GM23248 (cell line): ENCODE results near the gene CDH11. TPM values are rescaled to one million over a fixed set of nuclear protein-coding genes. Genes with fewer than 3 reads are reported as not detected.

Experiments
- DNase-seq: peaks from one replicate; pipeline ENCODE4 v3.0.0-alpha.2; 2015
- H2AFZ ChIP-seq: fragments of 200-600 bp; sonication (generic); 2 replicates; pipeline ENCODE4 v1.6.1; 2016; ENCODE audit warnings: antibody characterized with exemption
- H3F3A ChIP-seq: fragments of 200-600 bp; sonication (generic); 2 replicates; pipeline ENCODE4 v1.6.1; 2016; ENCODE audit warnings: mild to moderate bottlenecking, antibody characterized with exemption, mixed run types; ENCODE audit not compliant: insufficient read depth
- H3K27ac ChIP-seq: fragments of 200-600 bp; sonication (generic); 2 replicates; pipeline ENCODE4 v1.5.1; 2016; ENCODE audit warnings: mild to moderate bottlenecking
- H3K27me3 ChIP-seq: fragments of 200-600 bp; sonication (generic); replicated peaks from 2 replicates; pipeline ENCODE4 v1.6.1; 2016; ENCODE audit warnings: mild to moderate bottlenecking; ENCODE audit not compliant: insufficient read depth
- H3K36me3 ChIP-seq: fragments of 200-600 bp; sonication (generic); 2 replicates; pipeline ENCODE4 v1.6.1; 2016; ENCODE audit warnings: low read depth, mild to moderate bottlenecking
- H3K4me1 ChIP-seq: fragments of 200-600 bp; sonication (generic); 2 replicates; pipeline ENCODE4 v1.6.1; 2016; ENCODE audit warnings: mild to moderate bottlenecking; ENCODE audit not compliant: insufficient read depth
- H3K4me2 ChIP-seq: fragments of 200-600 bp; sonication (generic); one replicate; pipeline ENCODE4 v1.6.1; 2016; ENCODE audit warnings: mild to moderate bottlenecking; ENCODE audit not compliant: unreplicated experiment
- H3K4me3 ChIP-seq: fragments of 200-600 bp; sonication (generic); 2 replicates; pipeline ENCODE4 v1.5.1; 2016; ENCODE audit warnings: mild to moderate bottlenecking
- H3K79me2 ChIP-seq: fragments of 200-600 bp; sonication (generic); 2 replicates; pipeline ENCODE4 v1.6.1; 2016; ENCODE audit warnings: mild to moderate bottlenecking; ENCODE audit not compliant: insufficient read depth
- H3K9ac ChIP-seq: fragments of 200-600 bp; sonication (generic); 2 replicates; pipeline ENCODE4 v1.6.1; 2016; ENCODE audit warnings: mild to moderate bottlenecking
- H3K9me2 ChIP-seq: fragments of 200-600 bp; sonication (generic); 2 replicates; pipeline ENCODE4 v1.6.1; 2016; ENCODE audit warnings: mixed run types, mild to moderate bottlenecking, moderate library complexity; ENCODE audit not compliant: insufficient read depth
- H3K9me3 ChIP-seq: fragments of 200-600 bp; sonication (generic); one replicate; pipeline ENCODE4 v1.6.1; 2017; ENCODE audit warnings: low read depth
- H4K20me1 ChIP-seq: fragments of 200-600 bp; sonication (generic); 2 replicates; pipeline ENCODE4 v1.6.0; 2016; ENCODE audit not compliant: insufficient read depth
- EZH2 ChIP-seq: fragments of 200-600 bp; sonication (generic); IDR thresholded peaks from 2 replicates; pipeline ENCODE4 v1.6.1; 2018; ENCODE audit warnings: antibody characterized with exemption, mild to moderate bottlenecking; ENCODE audit not compliant: insufficient read depth, poor library complexity, severe bottlenecking
- EZH2phosphoT487 ChIP-seq: fragments of 200-600 bp; sonication (generic); IDR thresholded peaks from 2 replicates; pipeline ENCODE4 v1.6.1; 2018; ENCODE audit warnings: antibody characterized with exemption, moderate library complexity, mild to moderate bottlenecking, low read depth; ENCODE audit not compliant: insufficient read depth
- WGBS, 2 experiments: methylation state at CpG; one replicate each; pipeline ENCODE4 v1.1.6; 2015 to 2017; ENCODE audit warnings: low lambda C conversion rate in 2 of 2, low coverage in 1 of 2; ENCODE audit errors: missing lambda C conversion rate in 2 of 2; 5-methylcytosine and 5-hydroxymethylcytosine counted together
- in situ Hi-C: fragments of 300-500 bp; cut with MboI; formaldehyde crosslinking; loops from 2 replicates; pipeline ENCODE4 v1.15.0; 2020
- polyA plus RNA-seq: library from polyadenylated mRNA; unstranded; fragments of >200 nt; fragmentation: Nextera tagmentation; extraction: Ambion mirVana; gene quantifications from 2 replicates; pipeline ENCODE4 v1.2.1, GENCODE V29; 2016
- total RNA-seq: library from RNA; depleted of rRNA; stranded (reverse); fragments of >200 nt; shearing (Covaris generic); gene quantifications from 2 replicates; pipeline ENCODE4 v1.2.3, GENCODE V29; 2014

The CDH11 gene
- total and polyA plus RNA-seq, 2 experiments from 2014 or later = 264 to 525 TPM

DNA sequence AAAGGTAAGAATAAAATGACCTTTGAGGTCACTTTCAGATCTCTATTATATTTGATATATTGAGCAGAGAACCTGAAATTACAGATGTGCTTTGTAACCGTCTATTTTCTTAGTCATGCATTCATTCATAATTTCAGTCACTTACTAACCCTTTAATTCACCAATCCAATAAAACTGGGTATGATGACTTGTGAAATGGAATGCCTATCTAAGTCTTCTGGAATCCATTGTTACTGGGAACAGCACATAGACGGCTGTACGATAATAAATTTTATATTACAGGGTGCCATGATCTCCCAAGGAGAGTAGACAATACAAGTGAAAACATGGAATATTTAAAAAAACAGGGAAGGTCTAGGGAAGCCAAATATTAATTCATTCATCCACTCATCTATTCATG, 22.9 kb downstream of the CDH11 start:
- H3K4me2 ChIP-seq = peak overlapping the region; percentile 8
- no peak for TF ChIP-seq EZH2
- TF ChIP-seq EZH2phosphoT487 = no peak
- 54 to 58% methylated on average over 3 of the region's 3 CpGs for WGBS, 2 experiments
- no peak overlapping the region for H3K9ac ChIP-seq
- peak overlapping the region; percentile 37 for H3K27ac ChIP-seq
- no peak overlapping the region for H3K4me3 ChIP-seq
- no peaks in the 10 kb centered on the region for H3K9me3 ChIP-seq
- peaks cover 39% of the 10 kb centered on the region for H3F3A ChIP-seq
- no peaks in the 10 kb centered on the region for H3K9me2 ChIP-seq
- in situ Hi-C loops = no loop called here
- peaks cover 100% of the 10 kb centered on the region for H3K79me2 ChIP-seq
- H4K20me1 ChIP-seq = peaks cover 56% of the 10 kb centered on the region
- DNase-seq = peak; percentile 42
- peaks cover 19% of the 10 kb centered on the region for H3K4me1 ChIP-seq
- peaks cover 26% of the 10 kb centered on the region for H3K36me3 ChIP-seq
- no peak overlapping the region for H2AFZ ChIP-seq
- no peaks in the 10 kb centered on the region for H3K27me3 ChIP-seq

DNA sequence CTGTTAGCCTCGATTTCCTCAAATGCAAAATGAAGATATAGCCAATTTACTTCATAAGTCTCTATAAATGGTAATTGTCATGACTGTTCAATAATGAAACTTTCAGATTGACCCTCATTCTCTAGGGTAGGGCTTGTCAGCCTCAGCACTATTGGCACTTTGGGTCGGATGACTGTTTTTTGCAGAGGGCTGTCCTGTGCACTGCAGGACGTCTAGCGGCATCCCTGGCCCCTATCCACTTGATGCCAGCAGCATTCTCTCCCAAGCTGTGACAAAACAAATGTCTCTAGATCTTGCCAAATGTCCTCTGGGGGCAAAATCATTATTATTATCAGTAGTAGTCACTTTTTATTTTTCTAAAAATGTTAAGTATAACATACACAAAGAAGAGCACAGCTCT, 24.6 kb downstream of the CDH11 start:
- Histone ChIP-seq H3K9ac (no peak overlapping the region), H3F3A (peaks cover 41% of the 10 kb centered on the region), H3K4me3 (no peak overlapping the region), H3K9me3 (no peaks in the 10 kb centered on the region), H3K4me2 (no peak overlapping the region), H3K27ac (no peak overlapping the region), H3K27me3 (no peaks in the 10 kb centered on the region), H3K36me3 (peaks cover 34% of the 10 kb centered on the region), H3K9me2 (no peaks in the 10 kb centered on the region), H3K79me2 (peaks cover 100% of the 10 kb centered on the region), H3K4me1 (peaks cover 19% of the 10 kb centered on the region), H4K20me1 (peaks cover 51% of the 10 kb centered on the region), H2AFZ (no peak overlapping the region)
- DNase-seq = no peak
- in situ Hi-C loops = no loop called here
- WGBS, 2 experiments = 83 to 89% methylated on average over 4 of the region's 4 CpGs
- TF ChIP-seq EZH2phosphoT487 (no peak), EZH2 (no peak)

GRCh38 chr16:65095906-65096305, 26.0 kb downstream of the CDH11 start:
- Histone ChIP-seq H3K4me1 (peaks cover 19% of the 10 kb centered on the region), H3K27ac (no peak overlapping the region), H3K4me3 (no peak overlapping the region), H3F3A (peaks cover 46% of the 10 kb centered on the region), H3K79me2 (peaks cover 100% of the 10 kb centered on the region), H3K9me2 (no peaks in the 10 kb centered on the region), H3K4me2 (no peak overlapping the region), H3K9me3 (no peaks in the 10 kb centered on the region), H3K27me3 (no peaks in the 10 kb centered on the region), H3K9ac (no peak overlapping the region), H2AFZ (no peak overlapping the region), H3K36me3 (peaks cover 35% of the 10 kb centered on the region), H4K20me1 (peaks cover 38% of the 10 kb centered on the region)
- in situ Hi-C loops = no loop called here
- WGBS, 2 experiments = 74 to 75% methylated on average over 4 of the region's 4 CpGs
- TF ChIP-seq EZH2 (no peak), EZH2phosphoT487 (no peak)
- no peak for DNase-seq

DNA sequence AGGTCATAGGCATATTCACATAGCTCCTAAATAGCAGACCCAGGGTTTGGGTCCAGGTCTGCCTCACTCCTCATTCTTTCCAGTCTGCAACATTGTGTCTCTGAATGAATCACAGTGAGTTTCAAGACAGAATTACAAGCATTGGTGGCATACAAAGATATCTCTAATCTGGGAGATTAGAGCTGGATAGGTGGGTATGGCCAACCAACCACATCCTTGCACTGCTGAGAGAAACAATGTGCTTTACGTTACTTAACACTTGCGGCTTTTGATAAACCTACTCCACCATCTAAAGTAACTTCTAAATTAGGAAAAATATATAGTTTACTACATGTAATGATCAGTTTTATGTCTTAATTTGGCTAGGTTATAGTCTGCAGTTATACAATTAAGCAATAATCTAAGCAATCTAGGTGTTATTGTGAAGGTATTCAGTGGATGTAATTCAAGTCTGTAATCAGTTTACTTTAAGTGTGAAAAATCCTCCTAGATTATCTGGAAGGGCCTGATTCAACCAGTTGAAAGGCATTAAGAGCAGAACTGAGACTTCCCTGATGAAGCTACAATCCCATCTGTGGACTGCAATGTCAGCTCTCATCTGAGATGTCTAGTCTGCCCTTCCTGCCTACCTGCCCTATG, 26.7 kb downstream of the CDH11 start:
- peaks cover 46% of the 10 kb centered on the region for H3F3A ChIP-seq
- peaks cover 22% of the 10 kb centered on the region for H3K4me1 ChIP-seq
- H4K20me1 ChIP-seq = peaks cover 41% of the 10 kb centered on the region
- no peaks in the 10 kb centered on the region for H3K9me3 ChIP-seq
- H3K27ac ChIP-seq = no peak overlapping the region
- peaks cover 100% of the 10 kb centered on the region for H3K79me2 ChIP-seq
- peaks cover 35% of the 10 kb centered on the region for H3K36me3 ChIP-seq
- H3K27me3 ChIP-seq = no peaks in the 10 kb centered on the region
- H2AFZ ChIP-seq = no peak overlapping the region
- H3K9ac ChIP-seq = no peak overlapping the region
- no peak overlapping the region for H3K4me2 ChIP-seq
- no peaks in the 10 kb centered on the region for H3K9me2 ChIP-seq
- no peak for DNase-seq
- WGBS, 2 experiments = 95 to 99% methylated on average over 2 of the region's 2 CpGs
- in situ Hi-C loops = no loop called here
- H3K4me3 ChIP-seq = no peak overlapping the region
- TF ChIP-seq EZH2 (no peak), EZH2phosphoT487 (no peak)
